NB4 (cell line): Measurements from ENCODE around the gene CAB39.

Source experiments
- DNase-seq: peaks from one replicate; pipeline ENCODE4 v3.0.0; 2010; ENCODE audit warnings: low read depth
- H3K4me3 ChIP-seq: one replicate; pipeline ENCODE4 v1.5.1; 2011; ENCODE audit warnings: mild to moderate bottlenecking, low read depth, low read length, moderate library complexity
- MYC ChIP-seq: IDR thresholded peaks from 2 replicates; pipeline ENCODE4 v1.6.1; 2011; ENCODE audit warnings: low read depth, low read length
- POLR2A ChIP-seq: IDR thresholded peaks from 2 replicates; pipeline ENCODE4 v1.6.1; 2011; ENCODE audit warnings: mild to moderate bottlenecking; ENCODE audit not compliant: insufficient read length; ENCODE audit errors: extremely low read depth
- TF ChIP-seq, protein P1 (sequence below): IDR thresholded peaks from 2 replicates; pipeline ENCODE4 v1.6.1; 2011; ENCODE audit warnings: low read depth, low read length
- TF ChIP-seq, protein P2 (sequence below): IDR thresholded peaks from one replicate; pipeline ENCODE4 v1.5.1; 2012; ENCODE audit warnings: low read depth, low read length

CAB39 gene

DNA sequence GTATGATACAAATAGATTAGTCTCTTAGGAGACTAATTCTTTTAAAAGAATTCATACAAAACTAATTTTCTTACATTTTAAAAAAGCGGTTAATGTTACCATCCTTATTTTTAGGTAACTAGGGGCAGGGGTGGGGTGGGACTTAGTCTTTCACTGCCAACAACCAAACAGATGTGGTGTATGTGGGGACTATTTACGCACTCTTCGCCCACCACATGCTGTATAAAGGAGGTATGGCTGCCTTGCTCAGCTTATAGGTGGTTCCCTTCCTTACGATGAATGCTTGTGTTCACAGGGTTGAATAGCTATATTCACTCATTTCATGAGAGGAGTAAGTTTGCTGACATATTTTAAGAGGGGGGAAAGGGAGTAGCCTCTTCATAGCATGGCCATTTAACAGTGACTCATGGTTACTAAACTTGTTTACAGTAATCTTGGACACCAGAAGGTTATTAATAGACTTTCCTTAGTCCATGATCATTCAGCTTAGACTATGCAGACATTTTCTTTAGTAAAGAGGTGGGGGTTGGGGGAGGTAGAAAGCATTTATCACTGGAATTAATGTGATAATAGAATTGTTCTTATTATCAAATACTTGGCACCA is 61.8 kb downstream of the CAB39 start:
- DNase-seq: peak; percentile 47
- TF ChIP-seq POLR2A (no peak), MYC (no peak)
- TF ChIP-seq, protein P1, sequence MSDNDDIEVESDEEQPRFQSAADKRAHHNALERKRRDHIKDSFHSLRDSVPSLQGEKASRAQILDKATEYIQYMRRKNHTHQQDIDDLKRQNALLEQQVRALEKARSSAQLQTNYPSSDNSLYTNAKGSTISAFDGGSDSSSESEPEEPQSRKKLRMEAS: no peak
- TF ChIP-seq, protein P2, sequence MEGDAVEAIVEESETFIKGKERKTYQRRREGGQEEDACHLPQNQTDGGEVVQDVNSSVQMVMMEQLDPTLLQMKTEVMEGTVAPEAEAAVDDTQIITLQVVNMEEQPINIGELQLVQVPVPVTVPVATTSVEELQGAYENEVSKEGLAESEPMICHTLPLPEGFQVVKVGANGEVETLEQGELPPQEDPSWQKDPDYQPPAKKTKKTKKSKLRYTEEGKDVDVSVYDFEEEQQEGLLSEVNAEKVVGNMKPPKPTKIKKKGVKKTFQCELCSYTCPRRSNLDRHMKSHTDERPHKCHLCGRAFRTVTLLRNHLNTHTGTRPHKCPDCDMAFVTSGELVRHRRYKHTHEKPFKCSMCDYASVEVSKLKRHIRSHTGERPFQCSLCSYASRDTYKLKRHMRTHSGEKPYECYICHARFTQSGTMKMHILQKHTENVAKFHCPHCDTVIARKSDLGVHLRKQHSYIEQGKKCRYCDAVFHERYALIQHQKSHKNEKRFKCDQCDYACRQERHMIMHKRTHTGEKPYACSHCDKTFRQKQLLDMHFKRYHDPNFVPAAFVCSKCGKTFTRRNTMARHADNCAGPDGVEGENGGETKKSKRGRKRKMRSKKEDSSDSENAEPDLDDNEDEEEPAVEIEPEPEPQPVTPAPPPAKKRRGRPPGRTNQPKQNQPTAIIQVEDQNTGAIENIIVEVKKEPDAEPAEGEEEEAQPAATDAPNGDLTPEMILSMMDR: no peak
- H3K4me3 ChIP-seq: no peak overlapping the region

DNA sequence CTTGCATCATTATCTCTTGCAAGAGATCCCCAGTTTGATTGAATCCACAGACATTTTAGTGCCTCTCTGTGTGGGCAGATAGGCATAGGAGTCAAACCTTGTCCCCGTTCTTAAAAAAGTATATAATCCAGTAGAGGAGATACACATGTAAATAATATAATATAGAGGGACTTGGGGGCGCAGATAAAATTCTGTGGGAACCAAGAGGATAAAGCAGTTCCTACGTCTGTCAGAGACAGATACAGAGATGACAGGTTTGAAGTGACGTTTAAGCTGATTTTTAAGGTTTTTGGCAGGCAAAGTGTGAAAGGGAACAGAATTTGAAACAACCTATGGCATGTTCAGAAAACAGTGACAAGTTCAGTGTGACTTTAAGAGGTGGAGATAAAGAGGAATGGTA is 63.1 kb downstream of the CAB39 start:
- no peak overlapping the region for H3K4me3 ChIP-seq
- no peak for TF ChIP-seq MYC
- TF ChIP-seq, protein P2: no peak
- TF ChIP-seq, protein P1: no peak
- no peak for TF ChIP-seq POLR2A
- DNase-seq: no peak

DNA sequence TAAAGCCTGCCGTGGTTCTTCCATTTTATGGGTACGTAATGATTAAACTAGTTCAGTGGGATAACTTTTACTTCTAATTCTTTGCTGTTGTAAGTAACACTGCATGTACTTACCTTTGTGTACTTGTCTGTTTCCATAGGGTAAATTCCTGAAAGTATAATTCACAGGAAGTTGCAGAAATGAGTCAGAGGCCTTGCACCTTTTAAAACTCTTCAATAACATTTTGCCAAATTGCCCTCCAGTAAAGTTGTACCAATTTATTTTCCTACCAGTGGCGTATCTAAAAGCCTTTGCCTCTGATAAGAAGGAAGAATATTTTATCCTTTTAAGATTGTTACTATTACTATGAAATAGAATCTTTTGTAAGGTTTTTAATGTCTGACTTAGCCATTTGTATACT is 65.1 kb downstream of the CAB39 start:
- no peak overlapping the region for H3K4me3 ChIP-seq
- TF ChIP-seq, protein P1: no peak
- TF ChIP-seq, protein P2: no peak
- TF ChIP-seq MYC: no peak
- no peak for TF ChIP-seq POLR2A
- DNase-seq: no peak

DNA sequence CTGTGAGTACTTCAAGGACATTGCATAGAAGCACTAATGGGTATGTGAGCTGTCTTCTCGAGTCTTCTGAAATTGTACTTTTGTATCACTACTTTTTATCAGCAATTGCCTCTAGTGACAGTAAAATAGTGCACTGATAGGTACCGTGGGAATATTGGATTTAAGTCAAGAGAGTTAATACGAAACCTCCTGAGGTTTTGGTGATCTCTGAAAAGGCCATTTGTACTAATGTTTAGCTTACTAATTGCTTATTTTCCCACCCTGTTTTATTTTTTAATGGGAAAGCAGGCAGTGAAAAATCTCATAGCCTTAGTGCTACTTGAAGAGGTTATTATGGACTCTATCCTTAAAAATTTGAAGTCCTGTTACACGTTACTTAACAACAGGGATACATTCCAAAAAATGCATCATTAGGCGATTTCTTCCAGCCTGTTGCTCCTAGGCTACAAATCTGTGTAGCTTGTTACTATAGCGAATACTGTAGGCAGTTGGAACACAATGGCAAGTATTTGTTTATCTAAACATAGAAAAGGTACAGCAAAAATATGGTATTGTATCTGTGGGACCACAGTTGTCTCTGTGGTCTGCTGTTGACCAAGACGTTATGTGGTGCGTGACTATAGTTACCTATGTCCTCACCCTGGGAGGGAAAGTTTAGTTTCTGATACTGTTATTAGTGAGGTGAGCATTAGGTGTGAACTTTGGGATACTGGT is 65.9 kb downstream of the CAB39 start:
- H3K4me3 ChIP-seq: no peak overlapping the region
- DNase-seq: no peak
- TF ChIP-seq, protein P1: no peak
- TF ChIP-seq, protein P2: no peak
- no peak for TF ChIP-seq POLR2A
- TF ChIP-seq MYC: no peak

DNA sequence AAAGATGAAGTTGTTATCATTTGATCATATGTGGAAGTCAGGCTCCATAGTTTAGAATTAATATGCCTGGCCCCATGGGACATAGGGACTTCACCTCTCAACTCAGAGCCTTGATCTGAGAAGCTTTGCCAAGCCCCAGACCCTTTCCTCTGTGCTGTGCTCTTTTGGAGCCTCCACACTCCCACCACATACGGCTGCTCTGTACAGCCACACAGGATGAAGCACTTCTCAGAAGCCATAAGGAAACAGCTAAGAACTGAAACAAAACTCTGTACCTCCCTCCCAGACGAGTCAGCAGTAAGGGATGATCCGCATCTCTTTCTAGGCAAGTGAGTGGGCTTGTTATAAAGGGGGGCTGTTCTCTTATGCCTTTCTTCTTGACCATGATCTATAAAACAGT is 66.5 kb downstream of the CAB39 start:
- H3K4me3 ChIP-seq: no peak overlapping the region
- DNase-seq: no peak
- TF ChIP-seq MYC (no peak), POLR2A (no peak)
- TF ChIP-seq, protein P2: no peak
- TF ChIP-seq, protein P1: no peak
